ENCODE measurements around the gene INCA1. TPM values are rescaled to one million over a fixed set of nuclear protein-coding genes. Genes with fewer than 3 reads are reported as not detected.

INCA1 gene
- total and polyA plus RNA-seq, 2 of the 13 experiments (the other 11 are each of a cell fraction or from before 2014, with no cell fraction given) = 0.93 to 2.6 TPM

- TF ChIP-seq ZNF275 (CRISPR knock-in tag; IDR thresholded peaks at IDR 0.05; ENCODE audit: borderline replicate concordance) (0 out of 2 replicates have a peak, but pooled peaks have one; percentile 24), GPN1 (CRISPR knock-in tag; IDR thresholded peaks at IDR 0.05; ENCODE audit: borderline replicate concordance) (no peak), ESRRA (CRISPR knock-in tag; IDR thresholded peaks at IDR 0.05; ENCODE audit: low read depth) (peak; percentile 87), SMAD1 (CRISPR knock-in tag; IDR thresholded peaks at IDR 0.05; ENCODE audit: borderline replicate concordance, low read depth) (0 out of 2 replicates have a peak, but pooled peaks have one; percentile 28), ZNF441 (CRISPR knock-in tag; IDR thresholded peaks at IDR 0.05; ENCODE audit: borderline replicate concordance) (peak; percentile 84), RFX5 (IDR thresholded peaks at IDR 0.05; ENCODE audit: low read depth, low read length) (0 out of 2 replicates have a peak, but pooled peaks have one; percentile 46), ZNF124 (CRISPR knock-in tag; IDR thresholded peaks at IDR 0.05) (no peak), ZGPAT (CRISPR knock-in tag; IDR thresholded peaks at IDR 0.05) (0 out of 2 replicates have a peak, but pooled peaks have one; percentile 26), HNRNPLL (IDR thresholded peaks at IDR 0.05; ENCODE audit: low read depth, low read length, poor library complexity, severe bottlenecking) (peak; percentile 86), ATF1 (CRISPR knock-in tag; IDR thresholded peaks at IDR 0.05) (no peak), TAF15 (IDR thresholded peaks at IDR 0.05; ENCODE audit: low read depth, low read length, poor library complexity, severe bottlenecking) (peak; percentile 53), ZBTB3 (CRISPR knock-in tag; IDR thresholded peaks at IDR 0.05; ENCODE audit: borderline replicate concordance, low read depth) (no peak), ZNF34 (CRISPR knock-in tag; IDR thresholded peaks at IDR 0.05; ENCODE audit: borderline replicate concordance) (no peak), SOX5 (CRISPR knock-in tag; IDR thresholded peaks at IDR 0.05; ENCODE audit: borderline replicate concordance) (no peak), SMAD9 (CRISPR knock-in tag; IDR thresholded peaks at IDR 0.05) (no peak), ZKSCAN5 (CRISPR knock-in tag; IDR thresholded peaks at IDR 0.05) (no peak), NR2F6 (IDR thresholded peaks at IDR 0.05) (no peak), NR2F6 (CRISPR knock-in tag; IDR thresholded peaks at IDR 0.05) (no peak), HNF4A (CRISPR knock-in tag; IDR thresholded peaks at IDR 0.05) (no peak), ZNF670 (CRISPR knock-in tag; IDR thresholded peaks at IDR 0.05; ENCODE audit: borderline replicate concordance) (no peak; the same call in 1 of the 2 replicates), SIN3B (IDR thresholded peaks at IDR 0.05; ENCODE audit: low read length) (no peak), ZBTB37 (CRISPR knock-in tag; IDR thresholded peaks at IDR 0.05) (0 out of 2 replicates have a peak, but pooled peaks have one; percentile 0), ATF3 (CRISPR knock-in tag; IDR thresholded peaks at IDR 0.05) (no peak), ZNF607 (CRISPR knock-in tag; IDR thresholded peaks at IDR 0.05; ENCODE audit: borderline replicate concordance) (0 out of 2 replicates have a peak, but pooled peaks have one; percentile 18), TFAP4 (IDR thresholded peaks at IDR 0.05; ENCODE audit: borderline replicate concordance, low read depth) (peak; percentile 54; the same call in 1 of the 2 replicates), HOXA3 (CRISPR knock-in tag; IDR thresholded peaks at IDR 0.05) (peak; percentile 71)
Observed at GRCh38 chr17:4939796-4940554, 57.3 kb downstream of the INCA1 start, which contains the start of the genes RNF167 and SLC25A11 (continued).

All from HepG2 (cell line).